H9 (cell line): ENCODE data around the gene GLB1L. TPM values are rescaled to one million over a fixed set of nuclear protein-coding genes. Genes with fewer than 3 reads are reported as not detected.

Source experiments
- DNase-seq: peaks from one replicate; pipeline ENCODE4 v3.0.0-alpha.2; 2017
- H2AFZ ChIP-seq: one replicate; pipeline ENCODE4 v1.6.1; 2013; ENCODE audit warnings: mild to moderate bottlenecking, low read length, control low read depth, moderate library complexity
- H2AK5ac ChIP-seq: 2 replicates; pipeline ENCODE4 v1.6.1; 2013; ENCODE audit warnings: low read length, control low read depth, mixed read lengths; ENCODE audit not compliant: insufficient read length
- H2BK120ac ChIP-seq: one replicate; pipeline ENCODE4 v1.6.1; 2013; ENCODE audit warnings: low read depth, mild to moderate bottlenecking, low read length, control low read depth, inconsistent platforms; ENCODE audit not compliant: poor library complexity, severe bottlenecking
- H2BK12ac ChIP-seq: 2 replicates; pipeline ENCODE4 v1.6.1; 2013; ENCODE audit warnings: low read length, control low read depth, mixed read lengths, low read depth; ENCODE audit not compliant: insufficient read length
- H2BK15ac ChIP-seq: 2 replicates; pipeline ENCODE4 v1.6.1; 2013; ENCODE audit warnings: low read depth, low read length, control low read depth
- H2BK20ac ChIP-seq: one replicate; pipeline ENCODE4 v1.6.1; 2013; ENCODE audit warnings: low read depth, mild to moderate bottlenecking, low read length, control low read depth, inconsistent platforms; ENCODE audit not compliant: poor library complexity, severe bottlenecking
- H2BK5ac ChIP-seq: 2 replicates; pipeline ENCODE4 v1.6.1; 2013; ENCODE audit warnings: low read length, control low read depth, mixed read lengths; ENCODE audit not compliant: insufficient read length
- H3K14ac ChIP-seq: 2 replicates; pipeline ENCODE4 v1.6.1; 2013; ENCODE audit warnings: low read length, control low read depth; ENCODE audit not compliant: insufficient read depth
- H3K18ac ChIP-seq: 2 replicates; pipeline ENCODE4 v1.6.1; 2013; ENCODE audit warnings: low read depth, mild to moderate bottlenecking, mixed read lengths, low read length, control low read depth; ENCODE audit not compliant: insufficient read length
- H3K23ac ChIP-seq: 2 replicates; pipeline ENCODE4 v1.6.1; 2013; ENCODE audit warnings: low read length, control low read depth, mixed read lengths, low read depth; ENCODE audit not compliant: insufficient read length
- H3K23me2 ChIP-seq: 2 replicates; pipeline ENCODE4 v1.6.1; 2013; ENCODE audit warnings: low read depth, mild to moderate bottlenecking, mixed read lengths, low read length, control low read depth; ENCODE audit not compliant: insufficient read length, poor library complexity, severe bottlenecking
- H3K27ac ChIP-seq: 2 replicates; pipeline ENCODE4 v1.5.1; 2013; ENCODE audit warnings: low read length, control low read depth, mixed read lengths, low read depth; ENCODE audit not compliant: insufficient read length
- H3K27me3 ChIP-seq: 2 replicates; pipeline ENCODE4 v1.6.1; 2013; ENCODE audit warnings: low read length, control low read depth, inconsistent platforms; ENCODE audit not compliant: insufficient read depth
- H3K4ac ChIP-seq: 2 replicates; pipeline ENCODE4 v1.6.1; 2013; ENCODE audit warnings: low read depth, mild to moderate bottlenecking, control low read depth, inconsistent platforms, low read length, moderate library complexity
- H3K4me1 ChIP-seq: 2 replicates; pipeline ENCODE4 v1.6.1; 2013; ENCODE audit warnings: low read length, control low read depth, inconsistent platforms; ENCODE audit not compliant: insufficient read depth
- H3K4me2 ChIP-seq: 2 replicates; pipeline ENCODE4 v1.6.1; 2013; ENCODE audit warnings: low read length, control low read depth, mixed read lengths; ENCODE audit not compliant: insufficient read length, insufficient read depth
- H3K56ac ChIP-seq: 2 replicates; pipeline ENCODE4 v1.6.1; 2013; ENCODE audit warnings: low read depth, mild to moderate bottlenecking, mixed read lengths, low read length, control low read depth; ENCODE audit not compliant: insufficient read length
- H3K79me1 ChIP-seq: 2 replicates; pipeline ENCODE4 v1.6.1; 2013; ENCODE audit warnings: low read depth, mild to moderate bottlenecking, moderate library complexity, low read length, control low read depth, inconsistent platforms; ENCODE audit not compliant: insufficient read depth, poor library complexity, severe bottlenecking
- H3K79me2 ChIP-seq: 2 replicates; pipeline ENCODE4 v1.6.1; 2013; ENCODE audit warnings: low read length, control low read depth, inconsistent platforms; ENCODE audit not compliant: insufficient read depth
- H3K9ac ChIP-seq: 2 replicates; pipeline ENCODE4 v1.6.1; 2013; ENCODE audit warnings: low read length, control low read depth, mixed read lengths; ENCODE audit not compliant: insufficient read length; ENCODE audit errors: extremely low read depth
- H3K9me3 ChIP-seq: one replicate; pipeline ENCODE4 v1.6.1; 2013; ENCODE audit warnings: low read depth, low read length, inconsistent platforms; ENCODE audit not compliant: control insufficient read depth
- H3T11ph ChIP-seq: one replicate; pipeline ENCODE4 v1.6.1; 2013; ENCODE audit warnings: mild to moderate bottlenecking, low read length, control low read depth, inconsistent platforms
- H4K20me1 ChIP-seq: one replicate; pipeline ENCODE4 v1.6.1; 2013; ENCODE audit not compliant: control insufficient read depth, insufficient read length, insufficient read depth
- H4K5ac ChIP-seq: 2 replicates; pipeline ENCODE4 v1.6.1; 2013; ENCODE audit warnings: low read depth, mild to moderate bottlenecking, mixed read lengths, low read length, control low read depth; ENCODE audit not compliant: insufficient read length
- H4K8ac ChIP-seq: replicated peaks from 2 replicates; pipeline ENCODE4 v1.6.1; 2013; ENCODE audit warnings: low read length, control low read depth, mixed read lengths, low read depth; ENCODE audit not compliant: insufficient read length
- H4K91ac ChIP-seq: 2 replicates; pipeline ENCODE4 v1.6.1; 2013; ENCODE audit warnings: low read depth, mild to moderate bottlenecking, moderate library complexity, mixed read lengths, low read length, control low read depth; ENCODE audit not compliant: insufficient read length
- H3K27ac Mint-ChIP-seq, 3 experiments: 2 replicates in 2 of 3; 3 replicates in 1 of 3; pipeline ENCODE4 v1.8.0; 2020 to 2021; ENCODE audit warnings: mixed read lengths in 3 of 3, mild to moderate bottlenecking in 1 of 3, moderate library complexity in 1 of 3
- H3K27me3 Mint-ChIP-seq: 2 replicates; pipeline ENCODE4 v1.8.0; 2021; ENCODE audit warnings: low read depth, mild to moderate bottlenecking, moderate library complexity, mixed read lengths
- H3K36me3 Mint-ChIP-seq, 3 experiments: 2 replicates in 2 of 3; 3 replicates in 1 of 3; pipeline ENCODE4 v1.8.0; 2020 to 2021; ENCODE audit warnings: low read depth in 3 of 3, mixed read lengths in 3 of 3; ENCODE audit not compliant: insufficient read depth in 1 of 3
- H3K4me1 Mint-ChIP-seq, 2 experiments: 2 replicates each; pipeline ENCODE4 v1.8.0; 2020; ENCODE audit warnings: mixed read lengths in 2 of 2
- H3K4me3 Mint-ChIP-seq, 2 experiments: 2 replicates in 1 of 2; 3 replicates in 1 of 2; pipeline ENCODE4 v1.8.0; 2020 to 2021; ENCODE audit warnings: mild to moderate bottlenecking in 2 of 2, mixed read lengths in 2 of 2, moderate library complexity in 1 of 2
- H3K9me3 Mint-ChIP-seq, 2 experiments: 2 replicates in 1 of 2; 3 replicates in 1 of 2; pipeline ENCODE4 v1.8.0; 2020; ENCODE audit warnings: mild to moderate bottlenecking in 2 of 2, mixed read lengths in 2 of 2, moderate library complexity in 1 of 2
- WGBS: extraction: QIAGEN DNeasy Blood & Tissue Kit; methylation state at CpG from one replicate; pipeline ENCODE4 v1.1.7; 2013; ENCODE audit warnings: missing lambda C conversion rate, low lambda C conversion rate, mixed read lengths; ENCODE audit not compliant: insufficient read length; ENCODE audit errors: extremely low coverage; 5-methylcytosine and 5-hydroxymethylcytosine counted together
- long read RNA-seq: library from polyadenylated mRNA; unstranded; transcript quantifications from one replicate; pipeline ENCODE4 v2.0.0, GENCODE V29; 2020
- total RNA-seq: library from RNA; stranded (reverse); gene quantifications from 2 replicates; pipeline ENCODE4 v1.2.1, GENCODE V29; 2021
- TF ChIP-seq, protein P1 (sequence below): fragments of 200-600 bp; sonication (generic); conservative IDR thresholded peaks from 3 replicates; pipeline ENCODE4 v1.8.0; 2021; ENCODE audit warnings: antibody characterized with exemption, mild to moderate bottlenecking

The GLB1L gene
- total RNA-seq = 5.8 and 6.5 TPM in 2 replicates
- long read RNA-seq, transcript GLB1L-202 (17 exons, 2,574 nt) = major isoform, 7 of 13 reads
- long read RNA-seq, partial matches to known transcripts = 0 of 13 reads
- long read RNA-seq, other reads (novel, unspliced or antisense) = 4 of 13 reads

DNA sequence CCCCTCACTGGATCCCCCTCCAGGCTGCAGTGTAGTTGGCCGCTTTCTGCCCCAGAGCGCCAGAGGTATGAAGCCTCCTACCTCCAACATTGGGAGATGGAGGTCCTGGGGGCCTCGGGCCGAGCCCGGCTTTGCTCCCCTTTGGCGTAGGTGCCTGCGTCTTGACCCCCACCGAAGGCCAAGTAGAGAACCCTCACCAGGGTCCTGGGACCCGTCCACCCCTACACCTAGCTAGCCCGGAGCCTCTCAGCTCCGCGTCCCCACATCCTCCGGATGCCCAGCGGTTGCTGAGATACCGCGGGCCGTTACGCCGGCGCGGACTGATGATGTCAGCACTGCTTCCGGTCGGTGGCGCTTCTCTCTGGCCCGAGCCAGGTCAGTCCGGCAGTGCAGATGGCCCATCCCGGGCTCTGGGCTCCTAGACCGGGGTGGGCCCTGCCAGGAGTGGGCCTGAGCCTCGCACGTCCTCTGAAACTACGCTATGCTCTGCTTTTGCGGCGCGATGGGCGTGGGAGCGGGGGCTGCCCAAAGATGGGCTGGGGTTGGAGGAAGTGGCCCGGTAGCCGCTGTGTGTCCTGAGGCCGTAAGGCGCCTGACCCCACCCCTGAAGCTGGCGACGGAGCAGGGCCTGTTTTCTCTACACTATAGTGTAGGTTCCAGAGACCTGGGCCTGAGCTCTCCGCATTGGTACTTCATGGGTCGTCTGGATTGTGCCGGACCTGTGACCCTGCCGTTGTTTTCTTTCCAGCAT, at the start of gene GLB1L, which contains the start of gene STK16:
GLB1L (minus strand) TSS at position 297 of the 751 bp plus-strand sequence. CDS start 1,871 bp downstream, outside the sequence.
STK16 (plus strand) TSS at position 332 of the 751 bp plus-strand sequence. CDS start 521 bp downstream, outside the sequence.
- peak within 1 kb of the TSS; percentile 90 for H3K9ac ChIP-seq

More for the DNA sequence above, at the start of gene GLB1L, which contains the start of gene STK16:
- TF ChIP-seq, protein P1, sequence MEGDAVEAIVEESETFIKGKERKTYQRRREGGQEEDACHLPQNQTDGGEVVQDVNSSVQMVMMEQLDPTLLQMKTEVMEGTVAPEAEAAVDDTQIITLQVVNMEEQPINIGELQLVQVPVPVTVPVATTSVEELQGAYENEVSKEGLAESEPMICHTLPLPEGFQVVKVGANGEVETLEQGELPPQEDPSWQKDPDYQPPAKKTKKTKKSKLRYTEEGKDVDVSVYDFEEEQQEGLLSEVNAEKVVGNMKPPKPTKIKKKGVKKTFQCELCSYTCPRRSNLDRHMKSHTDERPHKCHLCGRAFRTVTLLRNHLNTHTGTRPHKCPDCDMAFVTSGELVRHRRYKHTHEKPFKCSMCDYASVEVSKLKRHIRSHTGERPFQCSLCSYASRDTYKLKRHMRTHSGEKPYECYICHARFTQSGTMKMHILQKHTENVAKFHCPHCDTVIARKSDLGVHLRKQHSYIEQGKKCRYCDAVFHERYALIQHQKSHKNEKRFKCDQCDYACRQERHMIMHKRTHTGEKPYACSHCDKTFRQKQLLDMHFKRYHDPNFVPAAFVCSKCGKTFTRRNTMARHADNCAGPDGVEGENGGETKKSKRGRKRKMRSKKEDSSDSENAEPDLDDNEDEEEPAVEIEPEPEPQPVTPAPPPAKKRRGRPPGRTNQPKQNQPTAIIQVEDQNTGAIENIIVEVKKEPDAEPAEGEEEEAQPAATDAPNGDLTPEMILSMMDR = no peak
- Histone ChIP-seq H4K5ac (peak within 1 kb of the TSS; percentile 5), H3K23ac (no peak within 1 kb of the TSS), H2AK5ac (no peak within 1 kb of the TSS), H4K20me1 (no peaks in the 10 kb centered on the region), H3K23me2 (no peaks in the 10 kb centered on the region), H3K14ac (peak within 1 kb of the TSS; percentile 89), H3K9me3 (no peaks in the 10 kb centered on the region), H3K4ac (no peak within 1 kb of the TSS), H4K91ac (no peak within 1 kb of the TSS), H2BK5ac (peak within 1 kb of the TSS; percentile 11), H3K18ac (peak within 1 kb of the TSS; percentile 89), H3K4me1 (peaks cover 2% of the 10 kb centered on the region; the same call in 1 of the 2 replicates), H2BK15ac (no peak within 1 kb of the TSS), H2BK20ac (no peak within 1 kb of the TSS), H2AFZ (no peak within 1 kb of the TSS), H3K27me3 (no peaks in the 10 kb centered on the region), H3K79me1 (no peaks in the 10 kb centered on the region), H3K27ac (no peak within 1 kb of the TSS), H3K56ac (no peak within 1 kb of the TSS), H3K4me2 (peak within 1 kb of the TSS; percentile 77), H3T11ph (no peak within 1 kb of the TSS), H2BK120ac (no peak within 1 kb of the TSS), H4K8ac (no peak within 1 kb of the TSS), H2BK12ac (no peak within 1 kb of the TSS), H3K79me2 (no peaks in the 10 kb centered on the region)
- Mint-ChIP-seq H3K9me3 (no peaks in the 10 kb centered on the region), H3K27me3 (no peaks in the 10 kb centered on the region), H3K4me1 (peaks cover 19 to 27% of the 10 kb centered on the region in 2 experiments), H3K36me3 (peaks cover 2 to 17% (median 16%) of the 10 kb centered on the region in 3 experiments; a peak in 6 of 7 replicates), H3K27ac (peak within 1 kb of the TSS; percentile 95 to 98 (median 97)), H3K4me3 (peak within 1 kb of the TSS; percentile 92 to 96)
- DNase-seq = peak; percentile 96
- WGBS = no CpG with 5 or more reads among the region's 46 CpGs
